ENCODE results near the gene SND1. TPM values are rescaled to one million over a fixed set of nuclear protein-coding genes. Genes with fewer than 3 reads are reported as not detected.

SND1 gene
- total RNA-seq, 4 donors from 2014 or later: 55.5 to 305 (median 80.1) TPM

GRCh38 chr7:127799535-127800305, 147.7 kb downstream of the SND1 start:
- Histone ChIP-seq H3K9me3 (no peaks in the 10 kb centered on the region), H3K27me3 (no peaks in the 10 kb centered on the region), H3K4me1 (no peaks in the 10 kb centered on the region), H3K4me3 (no peak overlapping the region), H3K36me3 (no peaks in the 10 kb centered on the region), H3K27ac (no peak overlapping the region)
- no peak for DNase-seq
- TF ChIP-seq POLR2A (IDR thresholded peaks at IDR 0.05) (no peak), CTCF (IDR thresholded peaks at IDR 0.05) (no peak)

GRCh38 chr7:127802845-127803244, 150.9 kb downstream of the SND1 start:
- no peak for DNase-seq
- Histone ChIP-seq H3K4me3 (no peak overlapping the region), H3K27ac (no peak overlapping the region), H3K4me1 (no peaks in the 10 kb centered on the region), H3K9me3 (no peaks in the 10 kb centered on the region), H3K36me3 (peaks cover 0 to 4% (median 0%) of the 10 kb centered on the region in 3 donors), H3K27me3 (no peaks in the 10 kb centered on the region)
- TF ChIP-seq CTCF (IDR thresholded peaks at IDR 0.05) (no peak), POLR2A (IDR thresholded peaks at IDR 0.05) (no peak)

DNA sequence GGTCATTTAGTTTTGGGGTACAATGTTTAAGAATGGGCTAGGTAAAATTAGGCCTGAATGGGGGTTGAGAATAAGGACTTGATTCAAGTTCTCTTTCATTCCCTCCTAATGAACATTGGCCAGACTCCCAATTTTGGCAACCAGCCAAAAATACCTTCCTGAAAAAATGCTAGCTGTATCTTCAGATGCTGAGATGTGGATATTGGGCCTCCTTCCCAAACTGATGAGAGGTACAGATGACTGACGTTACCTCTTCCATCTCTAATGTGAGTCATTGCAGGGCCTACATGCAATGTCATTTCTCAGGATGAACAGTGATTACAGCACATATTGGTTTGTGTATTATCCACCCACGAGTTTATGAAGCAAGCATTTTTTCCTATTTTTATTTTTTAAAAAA, 151.6 kb downstream of the SND1 start:
- TF ChIP-seq CTCF (IDR thresholded peaks at IDR 0.05) (no peak), POLR2A (IDR thresholded peaks at IDR 0.05) (no peak)

GRCh38 chr7:127807340-127807739, 155.3 kb downstream of the SND1 start:
- TF ChIP-seq POLR2A (IDR thresholded peaks at IDR 0.05) (no peak), CTCF (IDR thresholded peaks at IDR 0.05) (no peak)
- Histone ChIP-seq H3K4me1 (no peaks in the 10 kb centered on the region), H3K27ac (no peak overlapping the region), H3K36me3 (peaks cover 0 to 4% (median 0%) of the 10 kb centered on the region in 3 donors), H3K4me3 (no peak overlapping the region), H3K9me3 (no peaks in the 10 kb centered on the region), H3K27me3 (no peaks in the 10 kb centered on the region)
- DNase-seq: no peak

More for the DNA sequence above, 151.6 kb downstream of the SND1 start:
- H3K36me3 ChIP-seq: peaks cover 0 to 4% (median 0%) of the 10 kb centered on the region in 3 donors
- H3K4me3 ChIP-seq: no peak overlapping the region
- no peaks in the 10 kb centered on the region for H3K27me3 ChIP-seq
- H3K9me3 ChIP-seq: no peaks in the 10 kb centered on the region
- H3K4me1 ChIP-seq: no peaks in the 10 kb centered on the region
- H3K27ac ChIP-seq: no peak overlapping the region
- DNase-seq: no peak

GRCh38 chr7:127807829-127808228, 155.8 kb downstream of the SND1 start:
- no peak overlapping the region for H3K27ac ChIP-seq
- H3K36me3 ChIP-seq: peaks cover 0 to 4% (median 0%) of the 10 kb centered on the region in 3 donors
- no peaks in the 10 kb centered on the region for H3K27me3 ChIP-seq
- no peak overlapping the region for H3K4me3 ChIP-seq
- no peaks in the 10 kb centered on the region for H3K4me1 ChIP-seq
- TF ChIP-seq POLR2A (IDR thresholded peaks at IDR 0.05): no peak
- DNase-seq: no peak
- H3K9me3 ChIP-seq: no peaks in the 10 kb centered on the region

DNA sequence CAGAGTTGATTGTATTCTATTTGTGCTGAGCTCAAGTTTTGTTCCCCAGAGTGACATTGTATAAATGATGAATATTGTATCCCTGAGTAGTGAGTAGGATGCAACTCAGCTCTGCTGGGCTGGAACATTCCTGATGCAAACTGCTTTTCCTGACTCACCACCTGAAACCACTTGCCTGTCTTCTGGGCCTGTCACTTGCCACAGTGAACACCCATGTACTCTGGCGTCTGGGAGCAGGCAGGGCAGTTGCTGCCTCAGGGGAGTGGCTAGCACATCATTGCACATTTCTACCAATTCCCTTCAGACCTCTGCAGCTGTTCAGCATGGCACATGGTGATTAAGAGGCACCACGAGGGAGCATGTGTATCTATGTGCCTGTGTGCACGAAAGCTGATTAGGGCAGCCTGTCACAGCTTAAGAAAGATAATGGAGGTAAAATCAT, 157.3 kb downstream of the SND1 start:
- H3K27me3 ChIP-seq: no peaks in the 10 kb centered on the region
- H3K9me3 ChIP-seq: no peaks in the 10 kb centered on the region
- H3K4me3 ChIP-seq: no peak overlapping the region
- no peak for DNase-seq
- H3K4me1 ChIP-seq: no peaks in the 10 kb centered on the region
- TF ChIP-seq POLR2A (IDR thresholded peaks at IDR 0.05): no peak
- TF ChIP-seq CTCF (IDR thresholded peaks at IDR 0.05): no peak
- peaks cover 0 to 4% (median 0%) of the 10 kb centered on the region in 3 donors for H3K36me3 ChIP-seq
- H3K27ac ChIP-seq: no peak overlapping the region
